Ovary (tissue), 9 donors: ENCODE results near the gene HPCAL1. TPM values are rescaled to one million over a fixed set of nuclear protein-coding genes. Genes with fewer than 3 reads are reported as not detected.

ENCODE experiments used
- DNase-seq, 5 donors: peaks; one replicate each; pipeline ENCODE4 v3.0.0-alpha.2; 2019 to 2020
- H3K27ac ChIP-seq, 2 donors: fragments of 200-600 bp; one replicate each; pipeline versions ENCODE4 v1.5.1 to v1.8.0; 2019 to 2022
- H3K27me3 ChIP-seq: fragments of 200-600 bp; one replicate; pipeline ENCODE4 v1.8.0; 2022
- H3K36me3 ChIP-seq: fragments of 200-600 bp; sonication (generic); one replicate; pipeline ENCODE4 v1.5.1; 2019
- H3K4me1 ChIP-seq: one replicate; pipeline ENCODE4 v1.8.1; 2013; ENCODE audit warnings: mild to moderate bottlenecking, moderate library complexity; ENCODE audit not compliant: insufficient read depth
- H3K4me3 ChIP-seq: fragments of 200-600 bp; sonication (generic); one replicate; pipeline ENCODE4 v1.5.1; 2017
- H3K9me3 ChIP-seq, 2 donors: fragments of 200-600 bp in 1 of 2; sonication (generic) in 1 of 2; one replicate each; pipeline versions ENCODE4 v1.5.1 to v1.8.1; 2013 to 2019; ENCODE audit warnings: mild to moderate bottlenecking in 1 of 2, moderate library complexity in 1 of 2
- CTCF ChIP-seq, 3 donors: fragments of 450-650 bp in 2 of 3; fragments of 200-600 bp in 1 of 3; IDR thresholded peaks; one replicate each; pipeline versions ENCODE4 v1.5.1 to v1.8.0; 2016 to 2022; ENCODE audit warnings: antibody characterized with exemption in 3 of 3, mild to moderate bottlenecking in 1 of 3
- EP300 ChIP-seq: sonication (generic); formaldehyde crosslinking; IDR thresholded peaks from one replicate; pipeline ENCODE4 v1.6.1; 2017; ENCODE audit warnings: antibody characterized with exemption
- POLR2A ChIP-seq: fragments of 450-650 bp; IDR thresholded peaks from one replicate; pipeline ENCODE4 v1.6.1; 2017; ENCODE audit warnings: antibody characterized with exemption, mild to moderate bottlenecking, moderate library complexity
- WGBS, 3 donors: extraction: QIAGEN DNeasy Blood & Tissue Kit in 1 of 3; methylation state at CpG; one replicate each; pipeline versions ENCODE4 v1.1.5 to v1.1.7; 2013 to 2017; 5-methylcytosine and 5-hydroxymethylcytosine counted together
- intact Hi-C, 4 donors: fragments of 100-400 bp; cut with DNase I; formaldehyde crosslinking; loops; one replicate each; pipeline versions ENCODE4 v1.11.0 to v1.15.1; 2022 to 2023
- polyA plus RNA-seq, 2 donors: library from polyadenylated mRNA; stranded (reverse); fragments of 200-250 nt in 1 of 2; fragments of 350-450 nt in 1 of 2; fragmentation: Illumina TruSeq in 1 of 2; extraction: RNeasy Lipid Tissue Mini Kit (QIAGEN cat#74804) in 1 of 2; gene quantifications; one replicate each; pipeline ENCODE4 v1.2.3, GENCODE V29; 2013 to 2014
- total RNA-seq, 7 donors: library from RNA; depleted of rRNA in 2 of 7; stranded (reverse); fragments of >200 nt in 2 of 7; fragmentation: NEBNext Ultra II Directional in 3 of 7; extraction: Animal tissue kit (Norgen Biotek cat#: 25700) in 3 of 7; gene quantifications; one replicate each; pipeline versions ENCODE4 v1.1.0 to v1.2.4, GENCODE V29; 2016 to 2023
- donor health status: DM: no; HTN: no; CAD: no; lungs with moderate emphysema.
- donor health status: DM: no; HTN: no; CAD: no.
- donor health status: Bipolar disorder and iron deficiency.
- donor health status: DM: yes; HTN: yes; CAD: no.
- donor health status: DM: no; HTN: no; CAD: no.
- donor health status: DM: yes; HTN: yes; CAD: no.

Gene HPCAL1
- total and polyA plus RNA-seq, 9 donors, result 11.4 to 69.5 (median 18.5) TPM

GRCh38 chr2:10400978-10401951 lies 98.6 kb downstream of the HPCAL1 start:
- intact Hi-C loops, result loop anchor here in 2 of 4 donors (10.0 kb wide), 1 partner anchor 276 kb away; the partner anchor contains the start of gene RRM2 (in 2 of the 2)
- no peak overlapping the region for H3K4me3 ChIP-seq
- H3K27ac ChIP-seq, result no peak overlapping the region
- no peaks in the 10 kb centered on the region for H3K36me3 ChIP-seq
- H3K27me3 ChIP-seq, result no peaks in the 10 kb centered on the region
- no peaks in the 10 kb centered on the region for H3K4me1 ChIP-seq
- TF ChIP-seq CTCF (IDR thresholded peaks at IDR 0.05) (no peak), POLR2A (no peak), EP300 (no peak)
- no peaks in the 10 kb centered on the region for H3K9me3 ChIP-seq
- no peak for DNase-seq
- 81 to 91% (median 82%) methylated on average over 19 to 21 of the region's 21 CpGs for WGBS, 3 donors

GRCh38 chr2:10402062-10402585 lies 99.4 kb downstream of the HPCAL1 start:
- H3K4me1 ChIP-seq, result no peaks in the 10 kb centered on the region
- WGBS, 3 donors, result 82 to 92% (median 85%) methylated on average over 14 of the region's 14 CpGs
- intact Hi-C loops, result loop anchor here in 2 of 4 donors (10.0 kb wide), 1 partner anchor 277 kb away; the partner anchor contains the start of gene RRM2 (in 2 of the 2)

GRCh38 chr2:10402653-10403215 lies 100.0 kb downstream of the HPCAL1 start:
- H3K9me3 ChIP-seq, result no peaks in the 10 kb centered on the region
- intact Hi-C loops, result loop anchor here in 2 of 4 donors (10.0 kb wide), 1 partner anchor 278 kb away; the partner anchor contains the start of gene RRM2 (in 2 of the 2)
- no peaks in the 10 kb centered on the region for H3K4me1 ChIP-seq
- no peak for DNase-seq
- TF ChIP-seq CTCF (IDR thresholded peaks at IDR 0.05) (no peak), POLR2A (no peak), EP300 (no peak)
- no peak overlapping the region for H3K27ac ChIP-seq
- WGBS, 3 donors, result 85 to 94% (median 93%) methylated on average over 8 of the region's 8 CpGs
- H3K4me3 ChIP-seq, result no peak overlapping the region
- H3K27me3 ChIP-seq, result no peaks in the 10 kb centered on the region
- no peaks in the 10 kb centered on the region for H3K36me3 ChIP-seq

More at GRCh38 chr2:10402062-10402585, 99.4 kb downstream of the HPCAL1 start:
- H3K27me3 ChIP-seq, result no peaks in the 10 kb centered on the region
- DNase-seq, result no peak
- H3K9me3 ChIP-seq, result no peaks in the 10 kb centered on the region
- TF ChIP-seq POLR2A (no peak), EP300 (no peak), CTCF (IDR thresholded peaks at IDR 0.05) (no peak)
- H3K27ac ChIP-seq, result no peak overlapping the region
- no peak overlapping the region for H3K4me3 ChIP-seq
- no peaks in the 10 kb centered on the region for H3K36me3 ChIP-seq

- Histone ChIP-seq H3K9me3 (no peaks in the 10 kb centered on the region), H3K27ac (no peak overlapping the region), H3K36me3 (no peaks in the 10 kb centered on the region), H3K4me3 (no peak overlapping the region), H3K4me1 (no peaks in the 10 kb centered on the region), H3K27me3 (no peaks in the 10 kb centered on the region)
- no peak for TF ChIP-seq CTCF (IDR thresholded peaks at IDR 0.05)
- no peak for TF ChIP-seq EP300
- no peak for TF ChIP-seq POLR2A
- no peak for DNase-seq
- intact Hi-C loops, result loop anchor here in 2 of 4 donors (10.0 kb wide), 1 partner anchor 280 kb away; the partner anchor contains the start of gene RRM2 (in 2 of the 2)
- WGBS, 3 donors, result 80 to 85% (median 80%) methylated on average over 20 of the region's 20 CpGs
Measured at GRCh38 chr2:10404324-10405143, 101.8 kb downstream of the HPCAL1 start.
